Measurements from ENCODE around the gene KRTAP21-2. TPM values are rescaled to one million over a fixed set of nuclear protein-coding genes. Genes with fewer than 3 reads are reported as not detected.

The KRTAP21-2 gene
- total RNA-seq, 2 experiments from 2014 or later, result not detected

GRCh38 chr21:30710499-30710898, 36.6 kb downstream of the KRTAP21-2 start:
- POLR2A ChIA-PET, result no interaction called here
- CTCF ChIA-PET, result no interaction called here

GRCh38 chr21:30707409-30707808, 39.6 kb downstream of the KRTAP21-2 start:
- TF ChIP-seq CTCF (IDR thresholded peaks at IDR 0.05), result no peak
- H3K27me3 Mint-ChIP-seq, result no peaks in the 10 kb centered on the region
- ChIA-PET CTCF (no interaction called here), POLR2A (no interaction called here)
- no peak overlapping the region for H3K4me3 Mint-ChIP-seq
- DNase-seq (no peak), ATAC-seq (ENCODE audit: poor library complexity) (no peak)
- H3K27ac Mint-ChIP-seq, result no peak overlapping the region
- H3K36me3 ChIP-seq (ENCODE audit: insufficient read depth, low read length), result no peaks in the 10 kb centered on the region
- H3K4me1 ChIP-seq (ENCODE audit: insufficient read depth, low read length), result no peaks in the 10 kb centered on the region
- H3K36me3 Mint-ChIP-seq (ENCODE audit: low read depth), result no peaks in the 10 kb centered on the region
- H3K27me3 ChIP-seq (ENCODE audit: control insufficient read depth in 1 of 2, insufficient read depth in 2 of 2, low read length in 2 of 2), result no peaks in the 10 kb centered on the region
- no peak overlapping the region for H3K27ac ChIP-seq (ENCODE audit: low read depth in 1 of 2, low read length in 2 of 2)
- no peaks in the 10 kb centered on the region for H3K9me3 Mint-ChIP-seq
- H3K4me1 Mint-ChIP-seq (ENCODE audit: low read depth), result no peaks in the 10 kb centered on the region
- H3K4me3 ChIP-seq (ENCODE audit: low read length), result no peak overlapping the region
- H3K9me3 ChIP-seq (ENCODE audit: control insufficient read depth in 1 of 2, insufficient read depth in 1 of 2, low read length in 2 of 2), result peaks cover 0 to 4% of the 10 kb centered on the region in 2 experiments
- intact Hi-C loops (cut with DNase I, micrococcal nuclease), result no loop called here

More at GRCh38 chr21:30710499-30710898, 36.6 kb downstream of the KRTAP21-2 start:
- H3K27me3 Mint-ChIP-seq, result no peaks in the 10 kb centered on the region
- H3K4me1 Mint-ChIP-seq (ENCODE audit: low read depth), result no peaks in the 10 kb centered on the region
- no peaks in the 10 kb centered on the region for H3K9me3 Mint-ChIP-seq
- Histone ChIP-seq H3K4me3 (ENCODE audit: low read length) (no peak overlapping the region), H3K27me3 (ENCODE audit: control insufficient read depth in 1 of 2, insufficient read depth in 2 of 2, low read length in 2 of 2) (no peaks in the 10 kb centered on the region), H3K36me3 (ENCODE audit: insufficient read depth, low read length) (no peaks in the 10 kb centered on the region), H3K9me3 (ENCODE audit: control insufficient read depth in 1 of 2, insufficient read depth in 1 of 2, low read length in 2 of 2) (peaks cover 0 to 4% of the 10 kb centered on the region in 2 experiments), H3K4me1 (ENCODE audit: insufficient read depth, low read length) (no peaks in the 10 kb centered on the region), H3K27ac (ENCODE audit: low read depth in 1 of 2, low read length in 2 of 2) (no peak overlapping the region)
- H3K4me3 Mint-ChIP-seq, result no peak overlapping the region
- TF ChIP-seq CTCF (IDR thresholded peaks at IDR 0.05), result no peak
- intact Hi-C loops (cut with DNase I, micrococcal nuclease), result no loop called here
- ATAC-seq (ENCODE audit: poor library complexity) (no peak), DNase-seq (no peak)
- H3K27ac Mint-ChIP-seq, result no peak overlapping the region
- no peaks in the 10 kb centered on the region for H3K36me3 Mint-ChIP-seq (ENCODE audit: low read depth)

Other genes with a start within 250 kb of the KRTAP21-2 start
- gene KRTAP19-5, start 245.1 kb downstream of the KRTAP21-2 start, total RNA-seq, result not detected
- gene KRTAP19-6, start 205.4 kb downstream of the KRTAP21-2 start, total RNA-seq, result not detected
- gene KRTAP19-7, start 185.9 kb downstream of the KRTAP21-2 start, total RNA-seq, result not detected
- not detected for gene KRTAP22-2, start 156.9 kb downstream of the KRTAP21-2 start, total RNA-seq
- not detected for gene KRTAP6-3, start 154.8 kb downstream of the KRTAP21-2 start, total RNA-seq
- not detected for gene KRTAP6-2, start 148.4 kb downstream of the KRTAP21-2 start, total RNA-seq
- gene KRTAP22-1, start 146.2 kb downstream of the KRTAP21-2 start, total RNA-seq, result not detected
- gene KRTAP6-1, start 133.3 kb downstream of the KRTAP21-2 start, total RNA-seq, result not detected
- not detected for gene KRTAP20-1, start 130.8 kb downstream of the KRTAP21-2 start, total RNA-seq
- not detected for gene KRTAP20-4, start 126.6 kb downstream of the KRTAP21-2 start, total RNA-seq
- not detected for gene KRTAP20-2, start 112.1 kb downstream of the KRTAP21-2 start, total RNA-seq
- not detected for gene KRTAP20-3, start 104.4 kb downstream of the KRTAP21-2 start, total RNA-seq
- not detected for gene KRTAP21-3, start 28.5 kb downstream of the KRTAP21-2 start, total RNA-seq
- gene KRTAP21-1, start 8.2 kb upstream of the KRTAP21-2 start, total RNA-seq, result not detected
- not detected for gene KRTAP8-1, start 66.0 kb upstream of the KRTAP21-2 start, total RNA-seq
- not detected for gene KRTAP7-1, start 82.5 kb upstream of the KRTAP21-2 start, total RNA-seq
- not detected for gene KRTAP11-1, start 134.3 kb upstream of the KRTAP21-2 start, total RNA-seq